ENCODE results near the gene TAF1C.

The TAF1C gene

GRCh38 chr16:84194470-84195200, 7.8 kb upstream of the TAF1C start:
- peak; percentile 17 for DNase-seq
- Histone ChIP-seq H3K9ac (ENCODE audit: low read length) (no peak overlapping the region), H3K27ac (ENCODE audit: low read length) (no peak overlapping the region), H3K4me3 (ENCODE audit: low read length) (no peak overlapping the region), H3K36me3 (replicated peaks; ENCODE audit: insufficient read depth, low read length) (no peaks in the 10 kb centered on the region), H3K27me3 (replicated peaks; ENCODE audit: insufficient read depth, low read length) (0 out of 2 replicates have a peak, but pooled peaks cover 3% of the 10 kb centered on the region), H4K20me1 (ENCODE audit: insufficient read depth, low read length) (no peaks in the 10 kb centered on the region), H3K4me2 (ENCODE audit: low read depth, low read length) (no peak overlapping the region), H3K9me2 (replicated peaks; ENCODE audit: insufficient read depth, low read length) (no peaks in the 10 kb centered on the region), H3K79me2 (ENCODE audit: low read length) (no peaks in the 10 kb centered on the region), H3K9me3 (replicated peaks; ENCODE audit: insufficient read depth, low read length) (no peaks in the 10 kb centered on the region), H2AFZ (ENCODE audit: low read length) (no peak overlapping the region), H3K4me1 (ENCODE audit: low read length) (no peaks in the 10 kb centered on the region), H3F3A (ENCODE audit: insufficient read depth, low read length) (no peaks in the 10 kb centered on the region)
- TF ChIP-seq EZH2 (optimal IDR thresholded peaks at IDR 0.05; ENCODE audit: low read depth, low read length) (no peak), EZH2phosphoT487 (IDR thresholded peaks at IDR 0.05; ENCODE audit: low read length) (no peak)
- TF ChIP-seq, protein P1, sequence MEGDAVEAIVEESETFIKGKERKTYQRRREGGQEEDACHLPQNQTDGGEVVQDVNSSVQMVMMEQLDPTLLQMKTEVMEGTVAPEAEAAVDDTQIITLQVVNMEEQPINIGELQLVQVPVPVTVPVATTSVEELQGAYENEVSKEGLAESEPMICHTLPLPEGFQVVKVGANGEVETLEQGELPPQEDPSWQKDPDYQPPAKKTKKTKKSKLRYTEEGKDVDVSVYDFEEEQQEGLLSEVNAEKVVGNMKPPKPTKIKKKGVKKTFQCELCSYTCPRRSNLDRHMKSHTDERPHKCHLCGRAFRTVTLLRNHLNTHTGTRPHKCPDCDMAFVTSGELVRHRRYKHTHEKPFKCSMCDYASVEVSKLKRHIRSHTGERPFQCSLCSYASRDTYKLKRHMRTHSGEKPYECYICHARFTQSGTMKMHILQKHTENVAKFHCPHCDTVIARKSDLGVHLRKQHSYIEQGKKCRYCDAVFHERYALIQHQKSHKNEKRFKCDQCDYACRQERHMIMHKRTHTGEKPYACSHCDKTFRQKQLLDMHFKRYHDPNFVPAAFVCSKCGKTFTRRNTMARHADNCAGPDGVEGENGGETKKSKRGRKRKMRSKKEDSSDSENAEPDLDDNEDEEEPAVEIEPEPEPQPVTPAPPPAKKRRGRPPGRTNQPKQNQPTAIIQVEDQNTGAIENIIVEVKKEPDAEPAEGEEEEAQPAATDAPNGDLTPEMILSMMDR (IDR thresholded peaks at IDR 0.05; ENCODE audit: low read length): no peak

GRCh38 chr16:84194018-84194417, 7.2 kb upstream of the TAF1C start:
- H4K20me1 ChIP-seq (ENCODE audit: insufficient read depth, low read length): no peaks in the 10 kb centered on the region
- no peak overlapping the region for H3K4me3 ChIP-seq (ENCODE audit: low read length)
- H3K9me2 ChIP-seq (replicated peaks; ENCODE audit: insufficient read depth, low read length): no peaks in the 10 kb centered on the region
- TF ChIP-seq EZH2phosphoT487 (IDR thresholded peaks at IDR 0.05; ENCODE audit: low read length) (no peak), EZH2 (optimal IDR thresholded peaks at IDR 0.05; ENCODE audit: low read depth, low read length) (no peak)
- TF ChIP-seq, protein P1 (IDR thresholded peaks at IDR 0.05; ENCODE audit: low read length): no peak
- H3F3A ChIP-seq (ENCODE audit: insufficient read depth, low read length): no peaks in the 10 kb centered on the region
- H3K27me3 ChIP-seq (replicated peaks; ENCODE audit: insufficient read depth, low read length): 0 out of 2 replicates have a peak, but pooled peaks cover 3% of the 10 kb centered on the region
- H3K9me3 ChIP-seq (replicated peaks; ENCODE audit: insufficient read depth, low read length): no peaks in the 10 kb centered on the region
- no peak overlapping the region for H3K4me2 ChIP-seq (ENCODE audit: low read depth, low read length)
- H3K4me1 ChIP-seq (ENCODE audit: low read length): no peaks in the 10 kb centered on the region
- H2AFZ ChIP-seq (ENCODE audit: low read length): no peak overlapping the region
- H3K27ac ChIP-seq (ENCODE audit: low read length): no peak overlapping the region
- no peaks in the 10 kb centered on the region for H3K79me2 ChIP-seq (ENCODE audit: low read length)
- no peaks in the 10 kb centered on the region for H3K36me3 ChIP-seq (replicated peaks; ENCODE audit: insufficient read depth, low read length)
- H3K9ac ChIP-seq (ENCODE audit: low read length): no peak overlapping the region
- no peak for DNase-seq

DNA sequence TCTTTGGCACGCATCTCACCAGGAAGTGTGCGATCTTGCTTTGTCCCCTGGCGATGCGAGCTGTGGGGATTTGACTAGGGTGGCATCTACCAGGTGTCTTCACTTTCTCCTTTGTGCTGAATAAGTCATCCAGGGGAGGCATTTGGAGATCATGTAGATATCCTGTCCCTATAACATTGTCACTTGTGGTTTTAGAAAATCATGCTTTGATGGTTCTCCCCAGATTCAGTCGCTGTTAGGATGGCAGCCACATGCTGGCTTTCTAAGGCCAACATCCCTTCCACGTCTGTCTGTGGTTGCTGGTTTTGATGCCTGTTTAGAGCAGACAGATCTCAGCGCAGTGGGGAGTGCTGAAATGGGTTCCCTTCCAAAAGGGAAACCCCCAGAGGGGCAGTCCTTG, 6.6 kb upstream of the TAF1C start:
- no peak overlapping the region for H3K4me2 ChIP-seq (ENCODE audit: low read depth, low read length)
- TF ChIP-seq EZH2phosphoT487 (IDR thresholded peaks at IDR 0.05; ENCODE audit: low read length) (no peak), EZH2 (optimal IDR thresholded peaks at IDR 0.05; ENCODE audit: low read depth, low read length) (no peak)
- TF ChIP-seq, protein P1 (IDR thresholded peaks at IDR 0.05; ENCODE audit: low read length): no peak
- DNase-seq: no peak

More for the DNA sequence above, 6.6 kb upstream of the TAF1C start:
- no peaks in the 10 kb centered on the region for H3K79me2 ChIP-seq (ENCODE audit: low read length)
- no peaks in the 10 kb centered on the region for H3K9me3 ChIP-seq (replicated peaks; ENCODE audit: insufficient read depth, low read length)
- no peaks in the 10 kb centered on the region for H3K4me1 ChIP-seq (ENCODE audit: low read length)
- H3K27ac ChIP-seq (ENCODE audit: low read length): no peak overlapping the region
- no peak overlapping the region for H2AFZ ChIP-seq (ENCODE audit: low read length)
- no peak overlapping the region for H3K4me3 ChIP-seq (ENCODE audit: low read length)
- H3K27me3 ChIP-seq (replicated peaks; ENCODE audit: insufficient read depth, low read length): no peaks in the 10 kb centered on the region
- H3K9ac ChIP-seq (ENCODE audit: low read length): no peak overlapping the region
- no peaks in the 10 kb centered on the region for H3F3A ChIP-seq (ENCODE audit: insufficient read depth, low read length)
- no peaks in the 10 kb centered on the region for H3K9me2 ChIP-seq (replicated peaks; ENCODE audit: insufficient read depth, low read length)
- no peaks in the 10 kb centered on the region for H3K36me3 ChIP-seq (replicated peaks; ENCODE audit: insufficient read depth, low read length)
- H4K20me1 ChIP-seq (ENCODE audit: insufficient read depth, low read length): no peaks in the 10 kb centered on the region
